OCI-LY3 (cell line): ENCODE measurements around the gene RANBP3.

Experiments
- H2AFZ ChIP-seq: fragments of 200-600, 300-600 bp; shearing (Covaris generic); 2 replicates; pipeline ENCODE4 v1.6.0; 2014; ENCODE audit warnings: antibody characterized with exemption, low read depth, low read length
- H3K27ac ChIP-seq: fragments of 200-600, 300-600 bp; sonication (generic); 2 replicates; pipeline ENCODE4 v1.5.1; 2014; ENCODE audit warnings: mild to moderate bottlenecking, low read length, moderate library complexity, mixed read lengths
- H3K27me3 ChIP-seq: fragments of 200-600, 300-600 bp; sonication (generic); 2 replicates; pipeline ENCODE4 v1.6.1; 2014; ENCODE audit warnings: low read depth, low read length, mixed read lengths
- H3K36me3 ChIP-seq: fragments of 200-600, 300-600 bp; sonication (generic); replicated peaks from 2 replicates; pipeline ENCODE3; 2014; ENCODE audit warnings: low read depth, low read length, mixed read lengths
- H3K4me1 ChIP-seq: fragments of 300-600, 200-600 bp; sonication (generic); 2 replicates; pipeline ENCODE4 v1.6.1; 2014; ENCODE audit warnings: low read length, mixed read lengths
- H3K4me2 ChIP-seq: fragments of 200-600, 300-600 bp; sonication (generic); 2 replicates; pipeline ENCODE4 v1.6.1; 2014; ENCODE audit warnings: low read length, mixed read lengths
- H3K4me3 ChIP-seq: fragments of 300-600, 200-600 bp; sonication (generic); 2 replicates; pipeline ENCODE4 v1.5.1; 2014; ENCODE audit warnings: antibody characterized with exemption, mild to moderate bottlenecking, low read length, moderate library complexity
- H3K79me2 ChIP-seq: fragments of 300-600, 200-600 bp; shearing (Covaris generic); 2 replicates; pipeline ENCODE4 v1.6.1; 2014; ENCODE audit warnings: mild to moderate bottlenecking, low read length, mixed read lengths
- H3K9ac ChIP-seq: fragments of 300-600, 200-600 bp; shearing (Covaris generic); 2 replicates; pipeline ENCODE4 v1.6.0; 2014; ENCODE audit warnings: mild to moderate bottlenecking, low read length, moderate library complexity
- H3K9me3 ChIP-seq: fragments of 200-600, 300-600 bp; shearing (Covaris generic); 2 replicates; pipeline ENCODE4 v1.6.1; 2014; ENCODE audit warnings: low read length, mixed read lengths; ENCODE audit not compliant: insufficient read depth
- H4K20me1 ChIP-seq: fragments of 200-600, 300-600 bp; sonication (generic); 2 replicates; pipeline ENCODE4 v1.6.1; 2016; ENCODE audit warnings: low read length, mixed read lengths; ENCODE audit not compliant: insufficient read depth
- EZH2phosphoT487 ChIP-seq: fragments of 200-600 bp; shearing (Covaris generic); IDR thresholded peaks from 2 replicates; pipeline ENCODE4 v1.6.1; 2018; ENCODE audit warnings: antibody characterized with exemption, mixed run types, low read depth
- TF ChIP-seq, protein P1 (sequence below): fragments of 200-600, 300-600 bp; sonication (generic); IDR thresholded peaks from 2 replicates; pipeline ENCODE4 v1.5.1; 2014; ENCODE audit warnings: antibody characterized with exemption, low read length, low read depth

RANBP3 gene

DNA sequence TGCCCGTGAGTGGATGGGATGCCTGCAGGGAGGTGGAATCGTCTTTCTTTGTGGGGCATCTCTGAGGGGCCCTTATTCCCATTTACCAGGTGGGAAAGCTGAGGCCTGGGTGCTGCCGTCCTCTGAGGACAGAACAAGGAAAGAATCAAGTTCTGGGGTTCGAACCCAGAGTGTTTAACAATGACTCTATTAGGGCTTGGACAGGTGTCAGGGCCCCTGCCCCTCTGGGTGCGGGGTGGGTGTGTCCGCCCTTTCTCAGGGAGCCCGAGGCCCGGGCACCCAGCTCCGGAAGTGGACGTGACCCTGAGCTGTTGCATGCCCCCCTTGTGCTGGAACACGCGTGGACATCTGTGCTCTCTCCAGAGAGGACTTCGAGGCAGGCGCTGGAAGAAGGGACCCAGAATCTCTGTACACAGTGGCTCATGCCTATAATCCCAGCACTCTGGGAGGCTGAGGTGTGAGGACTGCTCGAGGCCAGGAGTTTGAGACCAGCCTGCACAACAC is 85.1 kb downstream of the RANBP3 start:
- no peak overlapping the region for H3K4me3 ChIP-seq
- no peak overlapping the region for H3K27ac ChIP-seq
- H3K36me3 ChIP-seq = peaks cover 12% of the 10 kb centered on the region
- no peak for TF ChIP-seq EZH2phosphoT487
- TF ChIP-seq, protein P1, sequence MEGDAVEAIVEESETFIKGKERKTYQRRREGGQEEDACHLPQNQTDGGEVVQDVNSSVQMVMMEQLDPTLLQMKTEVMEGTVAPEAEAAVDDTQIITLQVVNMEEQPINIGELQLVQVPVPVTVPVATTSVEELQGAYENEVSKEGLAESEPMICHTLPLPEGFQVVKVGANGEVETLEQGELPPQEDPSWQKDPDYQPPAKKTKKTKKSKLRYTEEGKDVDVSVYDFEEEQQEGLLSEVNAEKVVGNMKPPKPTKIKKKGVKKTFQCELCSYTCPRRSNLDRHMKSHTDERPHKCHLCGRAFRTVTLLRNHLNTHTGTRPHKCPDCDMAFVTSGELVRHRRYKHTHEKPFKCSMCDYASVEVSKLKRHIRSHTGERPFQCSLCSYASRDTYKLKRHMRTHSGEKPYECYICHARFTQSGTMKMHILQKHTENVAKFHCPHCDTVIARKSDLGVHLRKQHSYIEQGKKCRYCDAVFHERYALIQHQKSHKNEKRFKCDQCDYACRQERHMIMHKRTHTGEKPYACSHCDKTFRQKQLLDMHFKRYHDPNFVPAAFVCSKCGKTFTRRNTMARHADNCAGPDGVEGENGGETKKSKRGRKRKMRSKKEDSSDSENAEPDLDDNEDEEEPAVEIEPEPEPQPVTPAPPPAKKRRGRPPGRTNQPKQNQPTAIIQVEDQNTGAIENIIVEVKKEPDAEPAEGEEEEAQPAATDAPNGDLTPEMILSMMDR = no peak
- H3K9me3 ChIP-seq = no peaks in the 10 kb centered on the region
- peaks cover 3% of the 10 kb centered on the region for H4K20me1 ChIP-seq
- H2AFZ ChIP-seq = no peak overlapping the region
- peaks cover 6% of the 10 kb centered on the region for H3K79me2 ChIP-seq
- no peaks in the 10 kb centered on the region for H3K27me3 ChIP-seq
- no peaks in the 10 kb centered on the region for H3K4me1 ChIP-seq
- no peak overlapping the region for H3K9ac ChIP-seq
- no peak overlapping the region for H3K4me2 ChIP-seq

DNA sequence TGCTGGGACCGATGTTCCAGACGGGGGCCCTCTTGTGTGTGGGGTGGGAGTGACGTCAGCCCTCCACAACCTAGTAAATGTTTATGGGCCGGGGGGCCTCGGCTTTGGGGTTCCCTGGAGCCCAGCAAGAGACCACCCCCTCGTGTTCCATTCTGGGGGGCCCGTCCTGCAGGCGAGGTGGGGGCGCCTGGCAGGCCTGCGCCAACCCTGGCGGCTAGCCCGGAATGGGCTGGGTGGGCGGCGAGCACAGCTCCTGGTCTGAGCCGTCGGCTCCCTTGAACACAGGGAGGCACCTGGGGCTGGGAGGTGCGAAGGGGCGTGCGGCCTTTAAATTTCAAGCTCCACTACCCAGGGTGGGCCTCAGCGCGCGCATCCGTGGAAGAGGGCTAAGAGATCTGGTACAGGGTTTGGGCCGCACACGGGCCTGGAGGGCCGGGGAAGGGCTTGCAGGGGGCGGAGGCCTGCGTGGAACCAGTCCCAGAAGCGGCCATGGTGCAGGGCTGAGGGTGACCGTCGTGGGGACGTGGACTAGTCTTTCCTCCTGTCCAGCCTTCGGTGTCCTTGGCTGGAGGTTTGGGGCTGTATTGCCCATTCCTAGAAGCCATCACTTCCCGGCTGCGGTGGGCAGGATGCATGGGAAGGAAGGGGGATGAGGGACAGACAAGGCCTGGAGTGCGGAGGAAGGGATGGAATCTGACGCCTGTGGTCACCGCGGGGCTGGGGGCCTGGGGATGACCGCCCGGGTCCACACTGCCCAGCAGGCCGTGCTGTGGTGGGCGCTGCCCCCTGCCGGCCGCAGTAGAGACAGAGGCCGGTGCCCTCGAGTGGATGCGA is 85.8 kb downstream of the RANBP3 start:
- Histone ChIP-seq H3K36me3 (peaks cover 12% of the 10 kb centered on the region), H3K27me3 (no peaks in the 10 kb centered on the region), H3K9me3 (no peaks in the 10 kb centered on the region), H3K4me3 (no peak overlapping the region), H3K4me2 (no peak overlapping the region), H2AFZ (no peak overlapping the region), H3K27ac (no peak overlapping the region), H3K79me2 (no peaks in the 10 kb centered on the region), H3K4me1 (no peaks in the 10 kb centered on the region), H3K9ac (no peak overlapping the region), H4K20me1 (no peaks in the 10 kb centered on the region; the same call in 1 of the 2 replicates)
- TF ChIP-seq, protein P1 = peak; percentile 61
- no peak for TF ChIP-seq EZH2phosphoT487

DNA sequence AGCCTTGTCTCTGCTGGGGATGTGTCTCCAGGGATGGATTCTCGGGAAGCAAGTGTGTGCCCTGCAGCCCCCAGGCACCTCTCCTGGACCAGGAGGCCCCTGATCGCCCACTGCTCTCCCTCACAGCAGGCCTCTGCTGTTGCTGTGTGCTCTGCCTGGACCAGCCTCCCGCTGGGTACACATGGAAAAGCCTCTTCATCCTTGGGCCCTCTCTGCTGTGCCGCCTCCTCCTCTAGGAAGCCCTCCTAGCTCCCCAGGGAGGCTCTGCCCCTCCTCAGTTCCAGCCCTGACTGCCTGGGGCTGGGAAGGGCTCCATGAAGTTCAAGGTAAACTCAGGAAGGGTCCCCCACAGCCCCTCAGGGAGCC is 86.4 kb downstream of the RANBP3 start:
- Histone ChIP-seq H3K9ac (no peak overlapping the region), H3K4me3 (no peak overlapping the region)

DNA sequence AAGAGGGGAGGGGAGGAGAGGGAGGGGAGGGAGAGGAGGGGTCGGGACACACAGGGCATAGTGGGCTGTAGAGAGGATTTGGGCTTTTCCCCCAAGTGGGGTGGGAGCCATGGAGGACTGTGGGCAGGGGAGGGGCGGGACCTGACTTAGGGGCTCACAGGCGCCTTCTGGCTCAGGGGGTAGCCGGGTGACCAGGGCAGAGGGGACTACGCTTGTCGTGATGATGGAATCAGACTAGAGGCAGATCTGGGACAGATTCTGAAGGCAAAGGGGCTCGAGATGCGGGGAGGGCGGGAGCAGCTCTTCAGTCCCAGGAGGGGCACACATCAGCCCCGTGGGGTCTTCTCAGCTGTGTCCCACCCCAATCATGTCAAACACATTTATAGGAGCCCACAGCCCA is 87.8 kb downstream of the RANBP3 start:
- Histone ChIP-seq H2AFZ (no peak overlapping the region), H3K4me2 (no peak overlapping the region), H3K27ac (no peak overlapping the region), H3K9ac (no peak overlapping the region), H3K27me3 (no peaks in the 10 kb centered on the region), H3K9me3 (no peaks in the 10 kb centered on the region), H3K4me1 (no peaks in the 10 kb centered on the region), H3K4me3 (no peak overlapping the region), H3K79me2 (no peaks in the 10 kb centered on the region), H4K20me1 (no peaks in the 10 kb centered on the region), H3K36me3 (peaks cover 6% of the 10 kb centered on the region)
- TF ChIP-seq, protein P1 = no peak
- TF ChIP-seq EZH2phosphoT487 = no peak

More for the DNA sequence above, 86.4 kb downstream of the RANBP3 start:
- Histone ChIP-seq H4K20me1 (no peaks in the 10 kb centered on the region), H3K4me2 (no peak overlapping the region), H3K36me3 (peaks cover 12% of the 10 kb centered on the region), H3K27me3 (no peaks in the 10 kb centered on the region), H3K27ac (no peak overlapping the region), H2AFZ (no peak overlapping the region), H3K9me3 (no peaks in the 10 kb centered on the region), H3K4me1 (no peaks in the 10 kb centered on the region), H3K79me2 (no peaks in the 10 kb centered on the region)
- TF ChIP-seq, protein P1 = no peak
- TF ChIP-seq EZH2phosphoT487 = no peak
